Neural progenitor cell (in vitro differentiated cells): ENCODE measurements around the gene CHMP6. TPM values are rescaled to one million over a fixed set of nuclear protein-coding genes. Genes with fewer than 3 reads are reported as not detected.
A peak's percentile ranks its signal among the peaks of the same experiment; 100 is the strongest.

Experiments used
- DNase-seq: peaks from one replicate; pipeline ENCODE4 v3.0.0-alpha.2; 2016; ENCODE audit warnings: low spot score
- H2AFZ ChIP-seq: fragments of 200-600 bp; sonication (generic); replicated peaks from 2 replicates; pipeline ENCODE4 v1.6.1; 2016; ENCODE audit warnings: antibody characterized with exemption
- H3F3A ChIP-seq: fragments of 200-600 bp; sonication (generic); 2 replicates; pipeline ENCODE4 v1.6.1; 2016; ENCODE audit warnings: antibody characterized with exemption, low read depth
- H3K27ac ChIP-seq: fragments of 200-600 bp; sonication (generic); 2 replicates; pipeline ENCODE4 v1.5.1; 2016; ENCODE audit warnings: mild to moderate bottlenecking
- H3K27me3 ChIP-seq: fragments of 200-600 bp; sonication (generic); 2 replicates; pipeline ENCODE4 v1.6.1; 2016; ENCODE audit warnings: mild to moderate bottlenecking, moderate library complexity
- H3K36me3 ChIP-seq: fragments of 200-600 bp; sonication (generic); 2 replicates; pipeline ENCODE4 v1.5.1; 2016
- H3K4me1 ChIP-seq: fragments of 200-600 bp; sonication (generic); 2 replicates; pipeline ENCODE4 v1.6.1; 2016; ENCODE audit warnings: mixed run types
- H3K4me2 ChIP-seq: fragments of 200-600 bp; sonication (generic); 2 replicates; pipeline ENCODE4 v1.6.1; 2016
- H3K4me3 ChIP-seq: fragments of 200-600 bp; sonication (generic); 2 replicates; pipeline ENCODE4 v1.5.1; 2016
- H3K79me2 ChIP-seq: fragments of 200-600 bp; sonication (generic); 2 replicates; pipeline ENCODE4 v1.6.1; 2016; ENCODE audit warnings: low read depth
- H3K9ac ChIP-seq: fragments of 200-600 bp; sonication (generic); 2 replicates; pipeline ENCODE4 v1.6.1; 2016
- H3K9me3 ChIP-seq: fragments of 200-600 bp; sonication (generic); 2 replicates; pipeline ENCODE4 v1.5.1; 2016; ENCODE audit warnings: low read depth
- H4K20me1 ChIP-seq: fragments of 200-600 bp; sonication (generic); 2 replicates; pipeline ENCODE4 v1.6.1; 2016; ENCODE audit warnings: low read depth
- H3K27ac Mint-ChIP-seq: 3 replicates; pipeline ENCODE4 v1.8.0; 2021; ENCODE audit warnings: mixed read lengths
- H3K27me3 Mint-ChIP-seq: 2 replicates; pipeline ENCODE4 v1.8.0; 2022; ENCODE audit warnings: low read depth, mild to moderate bottlenecking, inconsistent platforms, moderate library complexity, mixed read lengths; ENCODE audit not compliant: insufficient read depth
- H3K36me3 Mint-ChIP-seq: 3 replicates; pipeline ENCODE4 v1.8.0; 2021; ENCODE audit warnings: mixed read lengths
- H3K4me1 Mint-ChIP-seq: 3 replicates; pipeline ENCODE4 v1.8.0; 2021; ENCODE audit warnings: mixed read lengths
- H3K4me3 Mint-ChIP-seq: 3 replicates; pipeline ENCODE4 v1.8.0; 2021; ENCODE audit warnings: mild to moderate bottlenecking, moderate library complexity, mixed read lengths
- H3K9me3 Mint-ChIP-seq: 3 replicates; pipeline ENCODE4 v1.8.0; 2020; ENCODE audit warnings: mixed read lengths
- CTCF ChIP-seq: fragments of 200-600 bp; sonication (generic); IDR thresholded peaks from 2 replicates; pipeline ENCODE4 v1.5.1; 2017; ENCODE audit warnings: antibody characterized with exemption, mild to moderate bottlenecking
- EZH2 ChIP-seq: fragments of 200-600 bp; sonication (generic); IDR thresholded peaks from 2 replicates; pipeline ENCODE4 v1.6.1; 2017; ENCODE audit warnings: antibody characterized with exemption, mild to moderate bottlenecking, moderate library complexity
- EZH2phosphoT487 ChIP-seq: fragments of 200-600 bp; sonication (generic); IDR thresholded peaks from 2 replicates; pipeline ENCODE4 v1.6.1; 2017; ENCODE audit warnings: antibody characterized with exemption
- total RNA-seq: library from RNA; depleted of rRNA; stranded (reverse); fragments of >200 nt; gene quantifications from 2 replicates; pipeline ENCODE4 v1.2.3, GENCODE V29; 2015; ENCODE audit warnings: low replicate concordance

CHMP6 gene
- total RNA-seq, 1 donor from 2014 or later, result 11.5 TPM

DNA sequence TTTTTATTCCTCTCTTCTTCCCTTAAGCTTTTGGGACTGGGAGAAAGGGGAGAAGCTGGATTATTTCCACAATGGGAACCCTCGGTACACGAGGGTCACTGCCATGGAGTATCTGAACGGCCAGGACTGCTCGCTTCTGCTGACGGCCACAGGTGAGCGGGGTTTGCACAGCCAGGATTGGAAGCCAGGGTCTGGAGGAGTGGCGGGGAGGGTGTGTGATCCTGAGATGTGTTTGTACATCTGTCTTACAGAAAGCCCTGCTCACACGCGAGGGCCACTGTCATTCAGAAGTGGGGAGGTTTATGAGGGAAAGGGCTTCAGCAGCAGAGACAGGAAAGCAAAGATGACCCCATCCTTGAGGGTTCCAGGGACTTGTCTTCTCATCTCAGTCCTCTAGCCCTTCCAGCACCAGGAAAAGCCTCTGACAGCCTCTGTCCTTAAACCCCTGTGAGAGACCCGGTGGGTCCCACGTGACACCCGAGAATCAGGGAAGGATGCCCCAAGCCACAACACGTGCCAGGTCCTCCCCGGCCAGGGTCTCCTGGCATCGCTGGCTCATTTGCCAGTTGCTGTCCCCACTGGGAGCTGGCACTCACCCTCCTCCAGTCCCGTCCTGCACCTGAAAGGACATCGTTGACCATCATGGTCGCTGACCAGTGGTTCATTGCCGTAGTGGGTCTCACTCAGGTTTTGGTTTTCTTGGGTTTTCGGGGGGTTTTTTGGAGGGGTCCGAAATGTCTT is 44.3 kb upstream of the CHMP6 start:
- no peak overlapping the region for H3K27ac Mint-ChIP-seq
- no peak overlapping the region for H3K4me3 Mint-ChIP-seq
- peaks cover 6% of the 10 kb centered on the region for H3K27me3 Mint-ChIP-seq
- Histone ChIP-seq H4K20me1 (no peaks in the 10 kb centered on the region), H3K27ac (no peak overlapping the region), H3K36me3 (no peaks in the 10 kb centered on the region), H3K4me3 (no peak overlapping the region), H3K9ac (no peak overlapping the region), H3K4me2 (no peak overlapping the region), H3K4me1 (no peaks in the 10 kb centered on the region), H2AFZ (no peak overlapping the region), H3K27me3 (no peaks in the 10 kb centered on the region), H3K9me3 (no peaks in the 10 kb centered on the region), H3F3A (no peaks in the 10 kb centered on the region), H3K79me2 (no peaks in the 10 kb centered on the region)
- H3K36me3 Mint-ChIP-seq, result peaks cover 24% of the 10 kb centered on the region
- DNase-seq, result no peak
- TF ChIP-seq EZH2phosphoT487 (no peak), CTCF (no peak), EZH2 (no peak)
- H3K4me1 Mint-ChIP-seq, result no peaks in the 10 kb centered on the region
- no peaks in the 10 kb centered on the region for H3K9me3 Mint-ChIP-seq

- TF ChIP-seq EZH2phosphoT487 (no peak), EZH2 (no peak), CTCF (no peak)
- no peaks in the 10 kb centered on the region for H3K4me1 ChIP-seq
- H3K27ac Mint-ChIP-seq, result no peak overlapping the region
- H4K20me1 ChIP-seq, result no peaks in the 10 kb centered on the region
- H3K27ac ChIP-seq, result no peak overlapping the region
- no peak overlapping the region for H3K4me2 ChIP-seq
- no peaks in the 10 kb centered on the region for H3K4me1 Mint-ChIP-seq
- H3K9me3 Mint-ChIP-seq, result no peaks in the 10 kb centered on the region
- H3K27me3 Mint-ChIP-seq, result peaks cover 6% of the 10 kb centered on the region
- H3K9ac ChIP-seq, result no peak overlapping the region
- no peaks in the 10 kb centered on the region for H3K27me3 ChIP-seq
- H2AFZ ChIP-seq, result no peak overlapping the region
- H3K36me3 Mint-ChIP-seq, result peaks cover 25% of the 10 kb centered on the region
- no peaks in the 10 kb centered on the region for H3K36me3 ChIP-seq
- no peak overlapping the region for H3K4me3 ChIP-seq
- no peaks in the 10 kb centered on the region for H3F3A ChIP-seq
- H3K4me3 Mint-ChIP-seq, result no peak overlapping the region
- H3K79me2 ChIP-seq, result no peaks in the 10 kb centered on the region
- no peaks in the 10 kb centered on the region for H3K9me3 ChIP-seq
- no peak for DNase-seq
These were observed 43.3 kb upstream of the CHMP6 start for GRCh38 chr17:80948019-80948975.

GRCh38 chr17:80948976-80949450 is 42.6 kb upstream of the CHMP6 start:
- Histone ChIP-seq H3K27me3 (no peaks in the 10 kb centered on the region), H3F3A (no peaks in the 10 kb centered on the region), H3K27ac (no peak overlapping the region), H3K4me1 (no peaks in the 10 kb centered on the region), H3K36me3 (no peaks in the 10 kb centered on the region), H3K79me2 (no peaks in the 10 kb centered on the region), H3K4me2 (no peak overlapping the region), H3K9me3 (no peaks in the 10 kb centered on the region), H3K9ac (no peak overlapping the region), H4K20me1 (no peaks in the 10 kb centered on the region), H2AFZ (no peak overlapping the region), H3K4me3 (no peak overlapping the region)
- Mint-ChIP-seq H3K27ac (no peak overlapping the region), H3K27me3 (peaks cover 9% of the 10 kb centered on the region), H3K9me3 (no peaks in the 10 kb centered on the region), H3K4me1 (no peaks in the 10 kb centered on the region), H3K4me3 (no peak overlapping the region), H3K36me3 (peaks cover 24% of the 10 kb centered on the region)
- TF ChIP-seq EZH2phosphoT487, result no peak
- peak; percentile 7 for TF ChIP-seq CTCF
- no peak for DNase-seq
